PC-9 (cell line): ENCODE data around the gene SPOP. TPM values are rescaled to one million over a fixed set of nuclear protein-coding genes. Genes with fewer than 3 reads are reported as not detected.

ENCODE experiments used
- BruUV-seq: library from RNA; stranded (reverse); fragments of 400-500 nt; replicated peaks from 2 replicates; lab custom pipeline; 2021; lab: Mats Ljungman, UMichigan
- CTCF ChIA-PET: fragments of 300-600 bp; sonication (Branson Sonifier 250); formaldehyde crosslinking; loops from one replicate; lab custom pipeline; 2022; ENCODE audit warnings: antibody characterized with exemption; lab: Charles Lee
- POLR2A ChIA-PET: fragments of 300-600 bp; sonication (Branson Sonifier 250); formaldehyde crosslinking; loops from one replicate; lab custom pipeline; 2022; ENCODE audit warnings: antibody characterized with exemption; ENCODE audit not compliant: unreplicated experiment; lab: Charles Lee
- DNase-seq, 2 experiments: peaks; one replicate each; pipeline versions ENCODE4 v3.0.0 to v3.0.0-alpha.2; 2015 to 2022; ENCODE audit warnings: mixed read lengths in 1 of 2
- H2AFZ ChIP-seq: fragments of 200-600 bp; sonication (generic); 2 replicates; pipeline ENCODE4 v1.8.1; 2017; ENCODE audit warnings: antibody characterized with exemption
- H3F3A ChIP-seq: fragments of 200-600 bp; sonication (generic); 2 replicates; pipeline ENCODE4 v1.8.1; 2017; ENCODE audit warnings: antibody characterized with exemption, mild to moderate bottlenecking, low read depth; ENCODE audit not compliant: insufficient read depth
- H3K27ac ChIP-seq: fragments of 200-600 bp; sonication (generic); 2 replicates; pipeline ENCODE4 v1.6.1; 2016; ENCODE audit warnings: mixed run types
- H3K27me3 ChIP-seq: fragments of 200-600 bp; sonication (generic); 2 replicates; pipeline ENCODE4 v1.6.1; 2016; ENCODE audit warnings: low read depth, mixed run types; ENCODE audit not compliant: insufficient read depth
- H3K36me3 ChIP-seq: fragments of 200-600 bp; sonication (generic); 2 replicates; pipeline ENCODE4 v1.6.1; 2016; ENCODE audit warnings: low read depth, mixed run types
- H3K4me1 ChIP-seq: fragments of 200-600 bp; sonication (generic); replicated peaks from 2 replicates; pipeline ENCODE4 v1.6.1; 2016; ENCODE audit warnings: mixed run types; ENCODE audit not compliant: insufficient read depth
- H3K4me2 ChIP-seq: fragments of 200-600 bp; sonication (generic); 2 replicates; pipeline ENCODE4 v1.6.1; 2017; ENCODE audit warnings: mixed run types
- H3K4me3 ChIP-seq: fragments of 200-600 bp; sonication (generic); 2 replicates; pipeline ENCODE4 v1.6.1; 2016; ENCODE audit warnings: mixed run types
- H3K79me2 ChIP-seq: fragments of 200-600 bp; sonication (generic); 2 replicates; pipeline ENCODE4 v1.6.1; 2017; ENCODE audit warnings: low read depth, mixed run types
- H3K9me2 ChIP-seq: fragments of 200-600 bp; sonication (generic); 2 replicates; pipeline ENCODE4 v1.8.1; 2017; ENCODE audit warnings: mild to moderate bottlenecking; ENCODE audit not compliant: insufficient read depth
- H3K9me3 ChIP-seq: fragments of 200-600 bp; sonication (generic); 2 replicates; pipeline ENCODE4 v1.8.1; 2016; ENCODE audit warnings: low read depth; ENCODE audit not compliant: insufficient read depth
- H4K20me1 ChIP-seq: fragments of 200-600 bp; sonication (generic); 2 replicates; pipeline ENCODE4 v1.8.1; 2017; ENCODE audit not compliant: insufficient read depth
- CTCF ChIP-seq: fragments of 200-600 bp; sonication (generic); conservative IDR thresholded peaks from 2 replicates; pipeline ENCODE4 v1.6.1; 2017; ENCODE audit warnings: mixed run types, antibody characterized with exemption, mild to moderate bottlenecking, moderate library complexity
- EZH2 ChIP-seq: fragments of 200-600 bp; sonication (generic); IDR thresholded peaks from 2 replicates; pipeline ENCODE4 v1.8.0; 2017; ENCODE audit warnings: antibody characterized with exemption, low read depth
- intact Hi-C: fragments of 100-400 bp; cut with micrococcal nuclease; formaldehyde crosslinking; loops from one replicate; pipeline ENCODE4 v1.10.0; 2022; ENCODE audit not compliant: unreplicated experiment
- total RNA-seq: library from RNA; stranded (reverse); gene quantifications from 2 replicates; pipeline ENCODE4 v1.2.3, GENCODE V29; 2021

The SPOP gene
- total RNA-seq, 1 experiment from 2014 or later: 41.7 TPM

GRCh38 chr17:49556223-49556943 lies 121.5 kb downstream of the SPOP start:
- no peaks in the 10 kb centered on the region for H3K9me3 ChIP-seq
- H3K27me3 ChIP-seq: no peaks in the 10 kb centered on the region
- no peaks in the 10 kb centered on the region for H3K9me2 ChIP-seq
- peak in 1 of 2 experiments; percentile 83 for DNase-seq
- H3K27ac ChIP-seq: no peak overlapping the region
- BruUV-seq: no TSS peak
- intact Hi-C loops: loop anchor here (1.0 kb wide), 2 partner anchors 121 to 148 kb away; no protein-coding TSS in a partner anchor
- TF ChIP-seq EZH2: no peak
- TF ChIP-seq CTCF: peak; percentile 98
- no peaks in the 10 kb centered on the region for H3K79me2 ChIP-seq
- no peaks in the 10 kb centered on the region for H3K4me1 ChIP-seq
- peak overlapping the region; percentile 52 for H2AFZ ChIP-seq
- POLR2A ChIA-PET: interaction anchor here (0.6 to 0.8 kb wide), 2 partner anchors 148 to 164 kb away, joined by 4 to 5 read pairs; no protein-coding TSS in a partner anchor
- no peaks in the 10 kb centered on the region; the same call in 1 of the 2 replicates for H3F3A ChIP-seq
- H4K20me1 ChIP-seq: no peaks in the 10 kb centered on the region
- H3K4me3 ChIP-seq: peak overlapping the region; percentile 27; the same call in 1 of the 2 replicates
- CTCF ChIA-PET: interaction anchor here (0.6 to 1.8 kb wide), 7 partner anchors 117 to 861 kb away, joined by 3 to 14 read pairs (median 4); partner anchors contain the start of gene PHB1
- no peaks in the 10 kb centered on the region for H3K36me3 ChIP-seq
- H3K4me2 ChIP-seq: peak overlapping the region; percentile 66

GRCh38 chr17:49555495-49556222 lies 122.2 kb downstream of the SPOP start:
- intact Hi-C loops: loop anchor here (1.0 kb wide), 2 partner anchors 120 to 147 kb away; no protein-coding TSS in a partner anchor
- no peaks in the 10 kb centered on the region for H3K9me3 ChIP-seq
- peak overlapping the region; percentile 66 for H3K4me2 ChIP-seq
- TF ChIP-seq CTCF (no peak), EZH2 (no peak)
- POLR2A ChIA-PET: interaction anchor here (0.6 to 0.8 kb wide), 2 partner anchors 147 to 165 kb away, joined by 4 to 5 read pairs; no protein-coding TSS in a partner anchor
- BruUV-seq: no TSS peak
- peak overlapping the region; percentile 52 for H2AFZ ChIP-seq
- CTCF ChIA-PET: interaction anchor here (0.5 to 1.8 kb wide), 7 partner anchors 120 to 442 kb away, joined by 3 to 12 read pairs (median 5); partner anchors contain the start of gene PHB1
- H3K36me3 ChIP-seq: no peaks in the 10 kb centered on the region
- no peaks in the 10 kb centered on the region for H3K9me2 ChIP-seq
- no peaks in the 10 kb centered on the region for H3K79me2 ChIP-seq
- no peak for DNase-seq
- H3K4me1 ChIP-seq: no peaks in the 10 kb centered on the region
- H3K27ac ChIP-seq: no peak overlapping the region
- no peaks in the 10 kb centered on the region for H3K27me3 ChIP-seq
- H4K20me1 ChIP-seq: no peaks in the 10 kb centered on the region
- peak overlapping the region; percentile 27; the same call in 1 of the 2 replicates for H3K4me3 ChIP-seq
- no peaks in the 10 kb centered on the region; the same call in 1 of the 2 replicates for H3F3A ChIP-seq
